Measurements from ENCODE around the gene LCN12. TPM values are rescaled to one million over a fixed set of nuclear protein-coding genes. Genes with fewer than 3 reads are reported as not detected.

The LCN12 gene
- polyA plus RNA-seq, 1 of the 3 experiments (the other 2 are of a cell fraction) = 0.87 TPM

- H3K9me3 ChIP-seq = no peaks in the 10 kb centered on the region
- POLR2A ChIA-PET = no interaction called here
- H2AFZ ChIP-seq (ENCODE audit: low read depth) = no peak overlapping the region
- H3K9ac ChIP-seq = no peak overlapping the region
- H3K9me2 ChIP-seq = no peaks in the 10 kb centered on the region
- peaks cover 1% of the 10 kb centered on the region for H3F3A ChIP-seq (replicated peaks; ENCODE audit: insufficient read depth)
- TF ChIP-seq POLR2AphosphoS5 (IDR thresholded peaks at IDR 0.05; ENCODE audit: low read depth, low read length) (no peak), RAD21 (IDR thresholded peaks at IDR 0.05; ENCODE audit: low read length) (no peak), GABPA (IDR thresholded peaks at IDR 0.05; ENCODE audit: low read depth) (no peak), CHD2 (IDR thresholded peaks at IDR 0.05; ENCODE audit: low read length, partially characterized antibody) (no peak), EZH2phosphoT487 (IDR thresholded peaks at IDR 0.05; ENCODE audit: borderline replicate concordance, low read depth) (no peak), TCF12 (IDR thresholded peaks at IDR 0.05) (no peak), TAF1 (IDR thresholded peaks at IDR 0.05; ENCODE audit: borderline replicate concordance, low read depth, low read length) (no peak), USF1 (IDR thresholded peaks at IDR 0.05; ENCODE audit: borderline replicate concordance, low read depth) (no peak), PBX3 (IDR thresholded peaks at IDR 0.05) (no peak), SIN3A (IDR thresholded peaks at IDR 0.05; ENCODE audit: borderline replicate concordance, low read depth, low read length) (no peak), RCOR1 (IDR thresholded peaks at IDR 0.05; ENCODE audit: low read length) (no peak), CTCF (IDR thresholded peaks at IDR 0.05) (no peak), MEF2A (IDR thresholded peaks at IDR 0.05; ENCODE audit: borderline replicate concordance, low read depth) (no peak), RXRA (IDR thresholded peaks at IDR 0.05; ENCODE audit: borderline replicate concordance, low read depth) (no peak), TEAD4 (IDR thresholded peaks at IDR 0.05; ENCODE audit: borderline replicate concordance, insufficient read depth) (no peak), NFIC (IDR thresholded peaks at IDR 0.05; ENCODE audit: borderline replicate concordance) (no peak), MXI1 (IDR thresholded peaks at IDR 0.05; ENCODE audit: low read depth, low read length) (no peak), RFX5 (IDR thresholded peaks at IDR 0.05; ENCODE audit: low read length) (no peak)
- no peak overlapping the region for H3K4me3 ChIP-seq (ENCODE audit: low read depth in 2 of 2, low read length in 1 of 2)
- peaks cover 0 to 5% of the 10 kb centered on the region in 2 experiments; a peak in 1 of 4 replicates for H3K4me1 ChIP-seq (ENCODE audit: control insufficient read depth in 1 of 2, insufficient read depth in 2 of 2, low read depth in 1 of 2, low read length in 1 of 2)
- no peak overlapping the region for H3K27ac ChIP-seq (ENCODE audit: low read depth in 2 of 2, low read length in 1 of 2)
- no peaks in the 10 kb centered on the region for H4K20me1 ChIP-seq (ENCODE audit: insufficient read depth)
- WGBS (ENCODE audit: low lambda C conversion rate) = 58% methylated on average over 5 of the region's 29 CpGs
- DNase-seq = no peak
- CTCF ChIA-PET = no interaction called here
- H3K36me3 ChIP-seq (replicated peaks in 1 of 2; ENCODE audit: control insufficient read depth in 1 of 2, insufficient read depth in 2 of 2, low read length in 1 of 2) = no peaks in the 10 kb centered on the region
- H3K79me2 ChIP-seq (ENCODE audit: insufficient read depth) = no peaks in the 10 kb centered on the region
- no peaks in the 10 kb centered on the region for H3K27me3 ChIP-seq (ENCODE audit: insufficient read depth)
- no peak overlapping the region for H3K4me2 ChIP-seq
These were observed 32.5 kb downstream of the LCN12 start for GRCh38 chr9:136984464-136985026.

Measured in SK-N-SH (cell line).